ENCODE results near the gene ZNF804B.

The ZNF804B gene

GRCh38 chr7:89316584-89317251 lies 557.2 kb downstream of the ZNF804B start:
- no peak for DNase-seq

GRCh38 chr7:89332026-89332425 lies 572.5 kb downstream of the ZNF804B start:
- DNase-seq = no peak

- DNase-seq = no peak
These were observed 575.3 kb downstream of the ZNF804B start for GRCh38 chr7:89334797-89335196.

- no peak for DNase-seq
These were observed 576.0 kb downstream of the ZNF804B start for GRCh38 chr7:89335490-89335889.

GRCh38 chr7:89336121-89336520 lies 576.6 kb downstream of the ZNF804B start:
- DNase-seq = no peak

GRCh38 chr7:89339748-89340147 lies 580.2 kb downstream of the ZNF804B start:
- DNase-seq = no peak

- DNase-seq = no peak
These were observed 597.6 kb downstream of the ZNF804B start for GRCh38 chr7:89357121-89357520.

- no peak for DNase-seq
These were observed 617.7 kb downstream of the ZNF804B start for GRCh38 chr7:89377219-89377618.

GRCh38 chr7:89385411-89385810 lies 625.9 kb downstream of the ZNF804B start:
- DNase-seq = no peak

Measured in femur (tissue), 1 donor.